H1 (cell line): ENCODE data around the gene MECR.
"Not testable (repeated sequence)": the region's sequence is repeated elsewhere in the genome, so short reads cannot be mapped to it uniquely, and the experiment has no call there.

Experiments used
- CTCF ChIP-seq, 3 experiments: IDR thresholded peaks; 1 replicate in 2 of 3; 2 replicates in 1 of 3; pipeline versions ENCODE4 v1.5.1 to v1.6.1; 2011; ENCODE audit warnings: low read length in 3 of 3, mild to moderate bottlenecking in 3 of 3, inconsistent platforms in 2 of 3, low read depth in 1 of 3, moderate library complexity in 1 of 3; ENCODE audit not compliant: insufficient read depth in 1 of 3; ENCODE audit errors: control extremely low read depth in 1 of 3
- EP300 ChIP-seq, 2 experiments: IDR thresholded peaks; 1 replicate in 1 of 2; 2 replicates in 1 of 2; pipeline ENCODE4 v1.6.1; 2011 to 2012; ENCODE audit warnings: low read depth in 2 of 2, low read length in 2 of 2, mild to moderate bottlenecking in 2 of 2, borderline replicate concordance in 1 of 2, inconsistent platforms in 1 of 2, moderate library complexity in 1 of 2
- EZH2 ChIP-seq: fragments of 200-600 bp; sonication (generic); IDR thresholded peaks from 2 replicates; pipeline ENCODE4 v1.7.1; 2012; ENCODE audit warnings: low read depth, mild to moderate bottlenecking, moderate library complexity, low read length, inconsistent platforms; ENCODE audit not compliant: severe bottlenecking
- GTF2F1 ChIP-seq: IDR thresholded peaks from 2 replicates; pipeline ENCODE4 v1.6.1; 2012; ENCODE audit warnings: low read depth, low read length, improper control_type of control experiment, borderline replicate concordance
- HDAC2 ChIP-seq, 2 experiments: fragments of 300-600 bp in 1 of 2; sonication (generic) in 1 of 2; IDR thresholded peaks; 2 replicates each; pipeline ENCODE4 v1.6.1; 2011 to 2012; ENCODE audit warnings: low read depth in 2 of 2, low read length in 2 of 2, mild to moderate bottlenecking in 2 of 2, moderate library complexity in 2 of 2, borderline replicate concordance in 1 of 2, inconsistent platforms in 1 of 2
- JUND ChIP-seq: IDR thresholded peaks from 2 replicates; pipeline ENCODE4 v1.6.1; 2011; ENCODE audit warnings: mild to moderate bottlenecking, improper control_type of control experiment, low read length
- POLR2AphosphoS5 ChIP-seq: IDR thresholded peaks from 2 replicates; pipeline ENCODE4 v1.6.1; 2011; ENCODE audit warnings: low read depth, low read length
- RAD21 ChIP-seq, 2 experiments: IDR thresholded peaks in 1 of 2; conservative IDR thresholded peaks in 1 of 2; 2 replicates each; pipeline ENCODE4 v1.6.1; 2011; ENCODE audit warnings: low read depth in 2 of 2, low read length in 2 of 2, improper control_type of control experiment in 1 of 2, inconsistent platforms in 1 of 2, mild to moderate bottlenecking in 1 of 2, moderate library complexity in 1 of 2
- SIN3A ChIP-seq, 2 experiments: IDR thresholded peaks in 1 of 2; conservative IDR thresholded peaks in 1 of 2; 2 replicates each; pipeline ENCODE4 v1.6.1; 2011 to 2012; ENCODE audit warnings: low read length in 2 of 2, improper control_type of control experiment in 1 of 2, low read depth in 1 of 2, mild to moderate bottlenecking in 1 of 2
- SIRT6 ChIP-seq: IDR thresholded peaks from one replicate; pipeline ENCODE4 v1.7.1; 2012; ENCODE audit warnings: low read length, inconsistent platforms
- TAF1 ChIP-seq: IDR thresholded peaks from 2 replicates; pipeline ENCODE4 v1.6.1; 2011; ENCODE audit warnings: mild to moderate bottlenecking, low read depth, low read length
- TF ChIP-seq, protein P1 (sequence below): IDR thresholded peaks from 2 replicates; pipeline ENCODE4 v1.6.1; 2011; ENCODE audit warnings: low read depth, mild to moderate bottlenecking, low read length; ENCODE audit not compliant: insufficient read depth
- TF ChIP-seq, protein P2 (sequence below): IDR thresholded peaks from 2 replicates; pipeline ENCODE4 v1.6.1; 2012; ENCODE audit warnings: inconsistent platforms

DNA sequence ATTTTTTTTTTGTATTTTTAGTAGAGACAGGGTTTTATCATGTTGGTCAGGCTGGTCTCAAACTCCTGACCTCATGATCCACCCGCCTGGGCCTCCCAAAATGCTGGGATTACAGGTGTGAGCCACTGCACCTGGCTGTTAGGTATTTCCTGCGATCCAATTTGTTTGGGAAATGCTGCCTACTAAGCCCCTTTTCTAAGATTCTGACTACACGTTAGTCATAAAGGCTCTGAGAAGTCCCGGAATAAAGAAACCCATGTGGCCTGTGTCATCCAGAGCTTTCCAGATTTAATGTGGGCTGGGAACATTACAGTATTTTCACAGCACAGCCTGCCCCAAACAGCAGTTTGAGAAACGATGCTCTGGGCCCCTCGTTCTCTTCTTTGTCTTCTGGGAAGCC lies 8.5 kb downstream of the MECR start:
- not testable (repeated sequence) for TF ChIP-seq CTCF (IDR thresholded peaks at IDR 0.05; ENCODE audit: control extremely low read depth in 1 of 3, insufficient read depth in 1 of 3, low read depth in 1 of 3, low read length in 3 of 3); GTF2F1; SIRT6; EZH2; POLR2AphosphoS5; RAD21 (IDR thresholded peaks at IDR 0.05 in 1 of 2, conservative IDR thresholded peaks at IDR 0.05 in 1 of 2; ENCODE audit: low read depth in 2 of 2, low read length in 2 of 2); HDAC2 (IDR thresholded peaks at IDR 0.05; ENCODE audit: borderline replicate concordance in 1 of 2, low read depth in 2 of 2, low read length in 2 of 2); JUND; EP300 (IDR thresholded peaks at IDR 0.05; ENCODE audit: borderline replicate concordance in 1 of 2, low read depth in 2 of 2, low read length in 2 of 2); SIN3A (conservative IDR thresholded peaks at IDR 0.05 in 1 of 2, IDR thresholded peaks at IDR 0.05 in 1 of 2; ENCODE audit: low read depth in 1 of 2, low read length in 2 of 2); TAF1
- TF ChIP-seq, protein P1, sequence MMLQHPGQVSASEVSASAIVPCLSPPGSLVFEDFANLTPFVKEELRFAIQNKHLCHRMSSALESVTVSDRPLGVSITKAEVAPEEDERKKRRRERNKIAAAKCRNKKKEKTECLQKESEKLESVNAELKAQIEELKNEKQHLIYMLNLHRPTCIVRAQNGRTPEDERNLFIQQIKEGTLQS = not testable (repeated sequence)
- TF ChIP-seq, protein P2, sequence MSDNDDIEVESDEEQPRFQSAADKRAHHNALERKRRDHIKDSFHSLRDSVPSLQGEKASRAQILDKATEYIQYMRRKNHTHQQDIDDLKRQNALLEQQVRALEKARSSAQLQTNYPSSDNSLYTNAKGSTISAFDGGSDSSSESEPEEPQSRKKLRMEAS = not testable (repeated sequence)
